ENCODE data around the gene SPATS1. TPM values are rescaled to one million over a fixed set of nuclear protein-coding genes. Genes with fewer than 3 reads are reported as not detected.
A peak's percentile ranks its signal among the peaks of the same experiment; 100 is the strongest.

The SPATS1 gene
- total RNA-seq, 1 donor from 2014 or later: not detected

GRCh38 chr6:44361947-44362346 is 19.5 kb downstream of the SPATS1 start:
- Mint-ChIP-seq H3K36me3 (no peaks in the 10 kb centered on the region), H3K4me1 (no peaks in the 10 kb centered on the region), H3K9me3 (no peaks in the 10 kb centered on the region), H3K4me3 (no peak overlapping the region), H3K27me3 (ENCODE audit: insufficient read depth, low read depth) (peaks cover 2% of the 10 kb centered on the region), H3K27ac (no peak overlapping the region)
- no peak overlapping the region for H3K9ac ChIP-seq
- no peaks in the 10 kb centered on the region for H3K4me1 ChIP-seq
- H2AFZ ChIP-seq (replicated peaks): peak overlapping the region; percentile 10
- no peak overlapping the region for H3K4me2 ChIP-seq
- H3K79me2 ChIP-seq (ENCODE audit: low read depth): no peaks in the 10 kb centered on the region
- H3K36me3 ChIP-seq: no peaks in the 10 kb centered on the region
- H3K27me3 ChIP-seq: no peaks in the 10 kb centered on the region
- no peaks in the 10 kb centered on the region for H4K20me1 ChIP-seq (ENCODE audit: low read depth)
- DNase-seq (ENCODE audit: low spot score): no peak
- no peak overlapping the region for H3K27ac ChIP-seq
- no peak overlapping the region for H3K4me3 ChIP-seq
- TF ChIP-seq EZH2phosphoT487 (IDR thresholded peaks at IDR 0.05) (no peak), EZH2 (IDR thresholded peaks at IDR 0.05) (no peak), CTCF (IDR thresholded peaks at IDR 0.05) (no peak)
- H3K9me3 ChIP-seq (ENCODE audit: low read depth): no peaks in the 10 kb centered on the region
- no peaks in the 10 kb centered on the region for H3F3A ChIP-seq (ENCODE audit: low read depth)

DNA sequence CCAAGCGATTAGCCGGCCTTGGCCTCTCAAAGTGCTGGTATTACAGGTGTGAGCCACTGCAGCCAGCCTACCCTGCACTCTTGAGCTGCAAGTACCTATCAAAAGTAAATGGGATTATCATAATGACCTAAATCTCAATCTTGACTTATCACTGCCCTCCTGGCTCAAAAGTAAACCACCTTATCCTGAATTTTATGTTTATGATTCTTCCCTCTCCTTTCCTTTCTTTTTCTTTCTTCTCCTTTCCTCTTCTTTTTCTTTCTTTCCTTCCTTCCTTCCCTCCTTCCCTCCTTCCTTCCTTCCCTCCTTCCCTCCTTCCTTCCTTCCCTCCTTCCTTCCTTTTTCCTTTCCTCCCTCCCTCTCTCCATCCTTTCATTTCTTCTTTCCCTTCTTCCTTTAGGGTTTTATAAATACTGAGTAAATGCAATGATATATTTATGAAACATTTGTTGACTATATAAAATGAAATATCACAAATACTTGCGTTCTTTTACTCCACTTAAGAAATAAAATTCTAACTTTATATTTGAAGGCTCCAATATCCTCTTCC is 21.0 kb downstream of the SPATS1 start:
- no peak overlapping the region for H3K4me3 ChIP-seq
- H3K36me3 ChIP-seq: no peaks in the 10 kb centered on the region
- no peaks in the 10 kb centered on the region for H3K79me2 ChIP-seq (ENCODE audit: low read depth)
- Mint-ChIP-seq H3K4me3 (no peak overlapping the region), H3K27me3 (ENCODE audit: insufficient read depth, low read depth) (peaks cover 2% of the 10 kb centered on the region), H3K27ac (no peak overlapping the region), H3K4me1 (no peaks in the 10 kb centered on the region), H3K36me3 (no peaks in the 10 kb centered on the region), H3K9me3 (no peaks in the 10 kb centered on the region)
- H3K9ac ChIP-seq: no peak overlapping the region
- no peaks in the 10 kb centered on the region for H4K20me1 ChIP-seq (ENCODE audit: low read depth)
- no peaks in the 10 kb centered on the region for H3K27me3 ChIP-seq
- no peaks in the 10 kb centered on the region for H3K9me3 ChIP-seq (ENCODE audit: low read depth)
- no peak overlapping the region for H2AFZ ChIP-seq (replicated peaks)
- H3K4me1 ChIP-seq: no peaks in the 10 kb centered on the region
- no peaks in the 10 kb centered on the region for H3F3A ChIP-seq (ENCODE audit: low read depth)
- TF ChIP-seq EZH2 (IDR thresholded peaks at IDR 0.05): no peak
- no peak for TF ChIP-seq CTCF (IDR thresholded peaks at IDR 0.05)
- no peak for TF ChIP-seq EZH2phosphoT487 (IDR thresholded peaks at IDR 0.05)
- no peak overlapping the region for H3K4me2 ChIP-seq
- no peak for DNase-seq (ENCODE audit: low spot score)
- no peak overlapping the region for H3K27ac ChIP-seq

DNA sequence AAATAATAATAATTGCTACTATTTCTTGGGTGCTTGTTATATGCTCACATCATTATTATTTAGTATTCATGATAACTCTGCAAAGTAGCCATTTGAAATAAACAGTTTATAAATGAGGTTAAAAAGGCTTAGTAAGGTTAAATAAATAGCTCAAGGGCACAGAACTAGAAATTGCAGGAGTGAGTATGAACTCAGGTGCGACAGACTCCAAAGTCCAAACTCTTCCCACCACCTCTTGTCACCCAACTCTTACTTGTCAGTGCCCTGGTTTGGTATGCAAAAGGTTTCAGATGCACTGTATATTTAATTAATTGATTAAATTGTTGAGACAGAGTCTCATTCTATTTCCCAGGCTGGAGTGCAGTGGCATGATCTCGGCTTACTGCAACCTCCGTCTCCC is 24.3 kb downstream of the SPATS1 start:
- Histone ChIP-seq H3K27ac (no peak overlapping the region), H3F3A (ENCODE audit: low read depth) (no peaks in the 10 kb centered on the region), H3K36me3 (no peaks in the 10 kb centered on the region), H3K79me2 (ENCODE audit: low read depth) (no peaks in the 10 kb centered on the region), H2AFZ (replicated peaks) (no peak overlapping the region), H3K4me1 (no peaks in the 10 kb centered on the region), H4K20me1 (ENCODE audit: low read depth) (no peaks in the 10 kb centered on the region), H3K9me3 (ENCODE audit: low read depth) (no peaks in the 10 kb centered on the region), H3K9ac (no peak overlapping the region), H3K4me2 (no peak overlapping the region), H3K27me3 (no peaks in the 10 kb centered on the region), H3K4me3 (no peak overlapping the region)
- TF ChIP-seq EZH2phosphoT487 (IDR thresholded peaks at IDR 0.05): no peak
- TF ChIP-seq EZH2 (IDR thresholded peaks at IDR 0.05): no peak
- no peak for TF ChIP-seq CTCF (IDR thresholded peaks at IDR 0.05)
- H3K36me3 Mint-ChIP-seq: no peaks in the 10 kb centered on the region
- no peaks in the 10 kb centered on the region for H3K27me3 Mint-ChIP-seq (ENCODE audit: insufficient read depth, low read depth)
- no peak overlapping the region for H3K27ac Mint-ChIP-seq
- H3K9me3 Mint-ChIP-seq: no peaks in the 10 kb centered on the region
- H3K4me1 Mint-ChIP-seq: no peaks in the 10 kb centered on the region
- no peak for DNase-seq (ENCODE audit: low spot score)
- no peak overlapping the region for H3K4me3 Mint-ChIP-seq

All from neural progenitor cell (in vitro differentiated cells).